Chondrocyte (in vitro differentiated cells): ENCODE data around the gene ZNF514. TPM values are rescaled to one million over a fixed set of nuclear protein-coding genes. Genes with fewer than 3 reads are reported as not detected.

Source experiments
- DNase-seq: peaks from one replicate; pipeline ENCODE4 v3.0.0; 2021; ENCODE audit warnings: mixed read lengths, low spot score
- H3K27ac Mint-ChIP-seq: one replicate; pipeline ENCODE4 v1.8.0; 2021; ENCODE audit warnings: mild to moderate bottlenecking, moderate library complexity, mixed read lengths; ENCODE audit not compliant: unreplicated experiment
- H3K27me3 Mint-ChIP-seq: 2 replicates; pipeline ENCODE4 v1.8.0; 2021; ENCODE audit warnings: low read depth, mixed read lengths
- H3K36me3 Mint-ChIP-seq: 2 replicates; pipeline ENCODE4 v1.8.0; 2021; ENCODE audit warnings: low read depth, mixed read lengths
- H3K4me1 Mint-ChIP-seq: 2 replicates; pipeline ENCODE4 v1.8.0; 2021; ENCODE audit warnings: low read depth, mild to moderate bottlenecking, mixed read lengths
- H3K4me3 Mint-ChIP-seq: one replicate; pipeline ENCODE4 v1.8.0; 2021; ENCODE audit warnings: mild to moderate bottlenecking, moderate library complexity, mixed read lengths; ENCODE audit not compliant: unreplicated experiment
- H3K9me3 Mint-ChIP-seq: 2 replicates; pipeline ENCODE4 v1.8.0; 2021; ENCODE audit warnings: low read depth, mixed read lengths
- CTCF ChIP-seq: fragments of 200-600 bp; sonication (generic); IDR thresholded peaks from 2 replicates; pipeline ENCODE4 v1.5.0; 2021; ENCODE audit warnings: antibody characterized with exemption, mild to moderate bottlenecking, moderate library complexity
- long read RNA-seq: library from polyadenylated mRNA; stranded (forward); transcript quantifications from one replicate; pipeline ENCODE4 v2.0.0, GENCODE V29; 2021
- total RNA-seq: library from RNA; stranded (reverse); gene quantifications from 3 replicates; pipeline ENCODE4 v1.2.1, GENCODE V29; 2021

ZNF514 gene
- total RNA-seq, result 12.1 to 16.3 TPM (median 14.3 TPM) in 3 replicates
- long read RNA-seq, partial matches to known transcripts, result 0 of 4 reads
- long read RNA-seq, other reads (novel, unspliced or antisense), result 4 of 4 reads

- DNase-seq, result no peak
- Mint-ChIP-seq H3K27ac (peak within 1 kb of the TSS; percentile 85), H3K36me3 (peaks cover 21% of the 10 kb centered on the region), H3K4me1 (peaks cover 17% of the 10 kb centered on the region), H3K9me3 (peaks cover 15% of the 10 kb centered on the region), H3K27me3 (no peaks in the 10 kb centered on the region), H3K4me3 (peak within 1 kb of the TSS; percentile 81)
- TF ChIP-seq CTCF, result no peak
Measured at GRCh38 chr2:95159690-95160449, at the start of gene ZNF514. TSS of gene ZNF514 (minus strand) at chr2:95159848. CDS start at chr2:95153253, 6,595 bp downstream.

- peaks cover 25% of the 10 kb centered on the region for H3K4me1 Mint-ChIP-seq
- H3K27me3 Mint-ChIP-seq, result no peaks in the 10 kb centered on the region
- peaks cover 38% of the 10 kb centered on the region for H3K36me3 Mint-ChIP-seq
- peak overlapping the region; percentile 95 for H3K4me3 Mint-ChIP-seq
- DNase-seq, result no peak
- H3K27ac Mint-ChIP-seq, result peak overlapping the region; percentile 88
- peaks cover 43% of the 10 kb centered on the region for H3K9me3 Mint-ChIP-seq
- TF ChIP-seq CTCF, result no peak
Measured at GRCh38 chr2:95208106-95208505, 48.5 kb upstream of the ZNF514 start.

- peak within 1 kb of the TSS; percentile 88 for H3K27ac Mint-ChIP-seq
- DNase-seq, result peak; percentile 97
- peaks cover 39% of the 10 kb centered on the region for H3K9me3 Mint-ChIP-seq
- peaks cover 30% of the 10 kb centered on the region for H3K36me3 Mint-ChIP-seq
- H3K4me3 Mint-ChIP-seq, result peak within 1 kb of the TSS; percentile 95
- no peaks in the 10 kb centered on the region for H3K27me3 Mint-ChIP-seq
- TF ChIP-seq CTCF, result peak; percentile 72
- H3K4me1 Mint-ChIP-seq, result peaks cover 25% of the 10 kb centered on the region
Measured at GRCh38 chr2:95207111-95207961, 47.7 kb upstream of the ZNF514 start, which contains the start of gene ZNF892. TSS of gene ZNF892 (plus strand) at chr2:95207521. CDS start at chr2:95207816, 295 bp downstream.

- Mint-ChIP-seq H3K4me3 (peak overlapping the region; percentile 95), H3K27ac (no peak overlapping the region), H3K4me1 (peaks cover 25% of the 10 kb centered on the region), H3K36me3 (peaks cover 21% of the 10 kb centered on the region), H3K27me3 (no peaks in the 10 kb centered on the region), H3K9me3 (peaks cover 30% of the 10 kb centered on the region)
- no peak for TF ChIP-seq CTCF
- no peak for DNase-seq
Measured at GRCh38 chr2:95206096-95206495, 46.4 kb upstream of the ZNF514 start.

GRCh38 chr2:95204396-95204795 is 44.7 kb upstream of the ZNF514 start:
- H3K27me3 Mint-ChIP-seq, result peaks cover 2% of the 10 kb centered on the region
- no peak overlapping the region for H3K4me3 Mint-ChIP-seq
- peaks cover 25% of the 10 kb centered on the region for H3K4me1 Mint-ChIP-seq
- no peak for DNase-seq
- H3K27ac Mint-ChIP-seq, result no peak overlapping the region
- peaks cover 18% of the 10 kb centered on the region for H3K9me3 Mint-ChIP-seq
- peaks cover 11% of the 10 kb centered on the region for H3K36me3 Mint-ChIP-seq
- TF ChIP-seq CTCF, result no peak
